ENCODE results near the gene FLG.
A peak's percentile ranks its signal among the peaks of the same experiment; 100 is the strongest.
"Not testable (repeated sequence)": the region's sequence is repeated elsewhere in the genome, so short reads cannot be mapped to it uniquely, and the experiment has no call there.

Gene FLG

DNA sequence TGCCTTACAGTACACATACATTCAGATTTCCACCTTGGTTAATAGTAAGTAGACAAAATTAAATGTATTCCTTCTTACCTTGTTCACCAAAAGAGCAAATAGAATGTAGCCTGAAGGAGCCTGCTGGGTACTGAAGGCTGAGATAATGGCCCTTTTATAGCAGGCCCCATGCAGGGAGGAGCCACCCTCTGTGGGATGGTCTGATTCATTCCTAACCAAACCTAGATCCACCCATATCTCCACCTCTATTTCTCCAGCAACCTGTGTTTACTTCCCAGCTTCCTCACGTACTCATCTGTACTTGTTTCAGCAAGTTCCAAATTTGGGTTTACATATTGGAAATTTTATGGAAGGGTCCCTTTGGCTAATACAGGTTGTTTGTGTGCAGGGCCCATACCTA lies at the start of gene FLG:
TSS of gene FLG (minus strand) at position 129 of the 400 bp plus-strand sequence. CDS start 9,783 bp downstream, outside the sequence.
- no peak for DNase-seq (ENCODE audit: low read depth)

GRCh38 chr1:152374451-152374850 lies 49.4 kb upstream of the FLG start:
- DNase-seq (ENCODE audit: low read depth), result no peak

GRCh38 chr1:152372672-152373071 lies 47.6 kb upstream of the FLG start:
- no peak for DNase-seq (ENCODE audit: low read depth)

DNA sequence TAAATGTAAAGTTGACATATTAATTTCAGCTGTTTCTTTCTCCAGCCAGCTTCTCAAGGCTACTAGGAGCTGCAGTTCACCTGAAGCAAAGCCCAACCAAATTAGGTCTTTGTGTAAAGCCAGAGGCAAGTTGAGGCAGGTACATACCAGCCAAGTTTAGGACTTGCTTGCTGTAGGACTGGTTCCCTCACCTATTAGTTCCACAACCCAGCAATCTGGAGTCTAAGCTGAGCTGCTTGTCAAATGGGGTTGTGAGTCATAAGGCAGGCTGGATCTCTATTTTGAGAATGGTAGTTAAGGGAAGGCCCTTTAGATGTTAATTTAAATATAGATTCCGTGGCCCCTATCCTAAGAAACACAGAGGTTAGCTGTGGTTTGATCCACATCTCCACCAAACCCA lies 42.4 kb upstream of the FLG start:
- DNase-seq (ENCODE audit: low read depth), result no peak

DNA sequence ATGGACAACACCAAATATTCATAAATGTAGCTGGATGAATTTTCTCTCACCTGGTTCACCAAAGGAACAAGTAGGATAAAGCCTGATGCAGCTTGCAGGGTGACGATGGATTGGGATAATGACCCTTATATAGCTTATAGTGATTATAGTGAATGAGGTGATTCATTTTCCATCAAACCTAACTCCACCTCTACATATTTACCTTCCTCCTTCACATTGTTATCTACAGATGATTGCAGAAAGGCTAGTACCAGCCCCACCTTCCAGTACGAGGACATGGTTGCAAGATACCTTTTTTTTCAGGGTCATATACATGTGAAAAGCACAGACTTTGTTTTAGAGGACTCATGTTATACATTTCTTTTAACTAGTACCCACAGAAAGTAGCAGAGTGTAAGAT lies 34.9 kb upstream of the FLG start, which contains the start of gene FLG2:
TSS of gene FLG2 (minus strand) at position 101 of the 400 bp plus-strand sequence. CDS start 1,122 bp downstream, outside the sequence.
- DNase-seq (ENCODE audit: low read depth), result no peak

GRCh38 chr1:152356736-152357135 lies 31.7 kb upstream of the FLG start:
- no peak for DNase-seq (ENCODE audit: low read depth)

DNA sequence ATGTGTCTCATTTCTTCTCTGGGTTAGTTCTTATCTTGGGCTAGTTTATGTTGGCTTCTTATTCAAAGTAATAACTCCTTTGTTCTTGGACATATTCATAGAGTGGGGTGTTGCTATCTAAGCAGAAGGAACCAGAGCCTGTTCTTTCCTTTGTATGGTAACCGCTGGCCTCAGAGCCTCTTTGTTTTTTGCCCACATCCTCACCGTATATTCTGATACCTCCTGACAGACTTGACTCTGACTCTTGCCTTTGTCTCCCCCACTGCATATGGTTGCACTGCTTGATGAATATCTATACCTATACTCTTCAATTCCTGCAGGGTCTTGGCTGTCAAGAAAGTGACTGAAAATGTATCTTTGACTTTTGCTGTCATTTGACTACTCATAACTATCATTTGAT lies 24.6 kb upstream of the FLG start:
- no peak for DNase-seq (ENCODE audit: low read depth)

GRCh38 chr1:152348447-152348846 lies 23.4 kb upstream of the FLG start:
- peak; percentile 2 for DNase-seq (ENCODE audit: low read depth)

- peak; percentile 55 for DNase-seq (ENCODE audit: low read depth)
Observed at GRCh38 chr1:152347116-152347728, 22.2 kb upstream of the FLG start.

DNA sequence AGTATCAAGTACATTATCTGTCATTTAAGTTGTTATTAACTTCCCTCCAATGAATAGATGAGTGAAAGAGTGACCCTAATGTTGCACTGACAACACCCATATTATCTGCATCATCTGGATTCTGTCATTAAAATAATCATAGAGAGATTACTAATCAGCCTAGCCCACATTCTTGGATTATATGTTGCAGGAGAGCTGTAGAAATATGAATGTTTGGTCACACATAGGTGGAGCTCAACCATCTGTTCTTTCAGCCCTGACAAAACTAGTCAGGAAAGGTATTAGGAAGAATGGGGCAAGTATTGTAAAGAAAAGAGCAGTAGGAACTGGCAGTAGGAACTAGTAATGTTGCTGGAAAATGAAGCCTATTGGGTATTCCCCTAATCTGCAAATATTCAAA lies 19.4 kb upstream of the FLG start:
- DNase-seq (ENCODE audit: low read depth), result no peak

DNA sequence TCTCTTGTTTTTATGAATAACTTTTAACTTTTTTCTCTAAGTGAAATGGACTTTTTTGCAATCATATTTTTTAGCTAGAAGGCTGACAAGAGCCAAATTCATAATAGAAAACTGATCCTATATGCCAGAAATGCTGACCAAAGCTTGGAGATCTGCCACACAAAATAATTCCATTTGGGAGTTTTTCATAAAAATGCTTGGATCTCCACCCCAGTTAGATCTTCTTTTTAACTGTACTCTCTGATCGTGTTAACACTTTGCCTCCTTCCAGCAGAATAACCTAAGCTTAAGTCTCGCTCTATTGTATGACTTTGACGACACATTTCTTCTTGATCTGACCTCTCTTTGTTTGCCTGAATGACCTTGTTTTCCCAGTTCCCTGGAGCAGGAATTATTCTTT lies 18.0 kb upstream of the FLG start:
- DNase-seq (ENCODE audit: low read depth), result no peak

GRCh38 chr1:152335399-152335798 lies 10.4 kb upstream of the FLG start:
- DNase-seq (ENCODE audit: low read depth), result no peak

DNA sequence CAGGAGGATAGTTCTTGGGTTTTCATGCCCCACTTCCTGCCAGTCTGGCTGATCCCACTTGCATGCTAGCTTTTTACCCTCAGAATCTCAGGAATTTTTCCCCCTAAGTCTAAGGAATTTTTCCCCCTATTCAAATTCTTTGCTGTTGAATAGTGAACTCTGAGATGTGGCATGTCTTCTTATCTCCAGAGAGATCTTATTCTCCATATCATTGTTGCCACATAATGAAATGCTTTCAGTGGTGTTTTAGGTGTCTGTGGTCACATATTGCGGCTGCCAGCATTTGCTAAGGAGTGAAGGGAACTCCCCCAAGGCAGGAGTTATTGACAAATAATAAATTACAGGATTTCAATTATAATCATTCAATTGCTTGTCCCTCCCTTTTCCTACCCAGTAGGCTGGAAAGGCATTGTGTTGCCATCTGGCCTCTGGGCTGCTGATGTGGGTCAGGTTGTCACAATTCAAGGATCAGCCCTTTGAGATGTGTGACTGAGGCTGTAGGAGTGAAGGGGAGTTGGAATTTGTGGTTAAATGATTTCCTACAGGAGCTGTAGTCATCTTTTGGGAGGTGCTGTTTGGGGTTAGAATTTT lies 3.9 kb upstream of the FLG start:
- peak; percentile 50 for DNase-seq (ENCODE audit: low read depth)

- DNase-seq (ENCODE audit: low read depth), result no peak
Observed at GRCh38 chr1:152313970-152314369, 11.1 kb downstream of the FLG start.

GRCh38 chr1:152313319-152313801 lies 11.7 kb downstream of the FLG start:
- DNase-seq (ENCODE audit: low read depth), result no peak

- not testable (repeated sequence) for DNase-seq (ENCODE audit: low read depth)
Observed at GRCh38 chr1:152312169-152312568, 12.9 kb downstream of the FLG start.

GRCh38 chr1:152309955-152310354 lies 15.1 kb downstream of the FLG start:
- DNase-seq (ENCODE audit: low read depth), result no peak

- not testable (repeated sequence) for DNase-seq (ENCODE audit: low read depth)
Observed at GRCh38 chr1:152309320-152309901, 15.6 kb downstream of the FLG start.

DNA sequence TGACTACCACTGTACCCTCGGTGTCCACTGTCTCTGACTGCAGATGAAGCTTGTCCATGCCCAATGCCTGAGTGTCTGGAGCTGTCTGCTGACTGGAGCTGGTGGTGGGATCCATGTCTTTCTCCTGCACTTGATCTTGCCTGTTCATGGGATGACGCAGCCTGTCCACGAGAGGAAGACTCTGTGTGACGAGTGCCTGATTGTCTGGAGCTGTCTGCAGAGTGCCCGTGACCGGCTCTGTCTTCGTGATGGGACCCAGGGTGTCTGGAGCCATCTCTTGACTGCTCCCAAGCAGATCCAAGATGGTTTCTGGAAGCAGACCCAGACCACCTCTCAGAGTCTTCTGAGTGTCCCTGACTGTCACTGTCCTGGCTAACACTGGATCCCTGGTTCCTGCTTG lies 16.3 kb downstream of the FLG start:
- DNase-seq (ENCODE audit: low read depth), result not testable (repeated sequence)

- DNase-seq (ENCODE audit: low read depth), result not testable (repeated sequence)
Observed at GRCh38 chr1:152307970-152308369, 17.1 kb downstream of the FLG start.

GRCh38 chr1:152306123-152306522 lies 18.9 kb downstream of the FLG start:
- not testable (repeated sequence) for DNase-seq (ENCODE audit: low read depth)

GRCh38 chr1:152304773-152305172 lies 20.3 kb downstream of the FLG start:
- not testable (repeated sequence) for DNase-seq (ENCODE audit: low read depth)

GRCh38 chr1:152303139-152303872 lies 21.7 kb downstream of the FLG start:
- not testable (repeated sequence) for DNase-seq (ENCODE audit: low read depth)

Data from HS-5 (cell line).